ENCODE measurements around the gene BRK1. TPM values are rescaled to one million over a fixed set of nuclear protein-coding genes. Genes with fewer than 3 reads are reported as not detected.
"Not testable (repeated sequence)": the region's sequence is repeated elsewhere in the genome, so short reads cannot be mapped to it uniquely, and the experiment has no call there.

BRK1 gene
- polyA plus RNA-seq, 3 donors = 178 to 213 (median 211) TPM

DNA sequence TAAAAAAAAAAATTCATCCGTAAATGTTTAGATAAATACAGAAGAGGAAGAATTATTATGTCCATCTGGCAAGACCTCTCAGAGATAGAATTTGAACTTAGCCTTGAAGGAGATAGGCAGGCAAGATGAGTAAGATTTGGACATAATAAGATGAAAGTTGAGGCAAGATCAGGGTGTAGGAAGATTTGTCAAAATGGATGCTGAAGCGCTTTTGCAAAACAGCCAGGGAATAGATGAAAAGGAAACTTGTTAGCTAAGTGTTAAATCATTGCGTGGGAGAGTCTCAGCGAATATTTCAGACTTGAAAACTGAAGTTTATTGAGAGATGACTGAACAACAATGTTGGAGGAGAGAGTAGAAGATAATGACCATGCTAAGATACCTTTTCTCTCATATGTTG, 7.2 kb downstream of the BRK1 start:
- no peak for DNase-seq (ENCODE audit: extremely low read depth in 1 of 11, low read depth in 9 of 11, low spot score in 4 of 11)

DNA sequence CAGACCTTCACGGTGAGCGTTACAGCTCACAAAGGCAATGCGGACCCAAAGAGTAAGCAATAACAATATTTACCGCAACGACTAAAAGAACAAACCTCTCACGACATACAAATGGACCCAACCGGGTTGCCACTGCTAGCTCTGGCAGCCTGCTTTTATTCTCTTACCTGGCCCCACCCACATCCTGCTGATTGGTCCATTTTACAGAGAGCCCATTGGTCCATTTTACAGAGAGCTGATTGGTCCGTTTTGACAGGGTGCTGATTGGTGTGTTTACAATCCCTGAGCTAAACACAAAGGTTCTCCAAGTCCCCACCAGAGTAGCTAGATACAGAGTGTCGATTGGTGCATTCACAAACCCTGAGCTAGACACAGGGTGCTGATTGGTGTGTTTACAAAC, 20.4 kb downstream of the BRK1 start:
- not testable (repeated sequence) for DNase-seq (ENCODE audit: extremely low read depth in 1 of 11, low read depth in 9 of 11, low spot score in 4 of 11)

DNA sequence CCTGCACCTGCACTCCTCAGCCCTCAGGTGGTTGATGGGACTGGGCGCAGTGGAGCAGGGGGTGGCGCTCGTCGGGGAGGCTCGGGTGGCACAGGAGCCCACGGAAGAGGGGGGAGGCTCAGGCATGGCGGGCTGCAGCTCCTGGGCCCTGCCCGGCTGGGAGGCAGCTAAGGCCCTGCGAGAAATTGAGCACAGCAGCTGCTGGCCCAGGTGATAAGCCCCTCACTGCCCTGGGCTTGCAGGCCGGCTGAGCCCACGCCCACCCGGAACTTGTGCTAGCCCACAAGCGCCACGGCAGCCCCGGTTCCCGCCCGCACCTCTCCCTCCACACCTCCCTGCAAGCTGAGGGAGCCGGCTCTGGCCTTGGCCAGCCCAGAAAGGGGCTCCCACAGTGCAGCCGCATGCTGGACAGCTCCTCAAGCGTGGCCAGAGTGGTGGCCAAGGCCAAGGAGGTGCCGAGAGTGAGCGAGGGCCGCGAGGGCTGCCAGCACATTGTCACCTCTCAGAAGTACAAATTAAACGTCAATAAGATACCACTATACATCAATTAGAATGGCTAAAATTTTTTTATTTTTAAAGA, 21.0 kb downstream of the BRK1 start:
- no peak for DNase-seq (ENCODE audit: extremely low read depth in 1 of 11, low read depth in 9 of 11, low spot score in 4 of 11)

DNA sequence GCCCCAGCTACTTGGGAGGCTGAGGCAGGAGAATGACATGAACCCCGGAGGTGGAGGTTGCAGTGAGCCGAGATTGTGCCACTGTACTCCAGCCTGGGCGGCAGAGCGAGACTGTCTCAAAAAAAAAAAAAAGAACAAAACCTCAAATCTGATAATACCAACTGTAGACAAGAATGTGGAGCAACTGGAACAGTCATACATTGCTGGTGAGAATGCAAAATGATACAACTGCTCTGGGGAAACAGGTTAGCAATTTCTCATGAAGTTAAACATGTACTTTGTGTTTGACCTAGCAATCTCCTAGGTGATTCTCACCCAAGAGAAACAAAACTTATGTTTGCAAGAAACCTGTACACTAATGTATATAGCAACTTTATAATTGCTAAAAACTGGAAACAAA, 21.7 kb downstream of the BRK1 start:
- no peak for DNase-seq (ENCODE audit: extremely low read depth in 1 of 11, low read depth in 9 of 11, low spot score in 4 of 11)

DNA sequence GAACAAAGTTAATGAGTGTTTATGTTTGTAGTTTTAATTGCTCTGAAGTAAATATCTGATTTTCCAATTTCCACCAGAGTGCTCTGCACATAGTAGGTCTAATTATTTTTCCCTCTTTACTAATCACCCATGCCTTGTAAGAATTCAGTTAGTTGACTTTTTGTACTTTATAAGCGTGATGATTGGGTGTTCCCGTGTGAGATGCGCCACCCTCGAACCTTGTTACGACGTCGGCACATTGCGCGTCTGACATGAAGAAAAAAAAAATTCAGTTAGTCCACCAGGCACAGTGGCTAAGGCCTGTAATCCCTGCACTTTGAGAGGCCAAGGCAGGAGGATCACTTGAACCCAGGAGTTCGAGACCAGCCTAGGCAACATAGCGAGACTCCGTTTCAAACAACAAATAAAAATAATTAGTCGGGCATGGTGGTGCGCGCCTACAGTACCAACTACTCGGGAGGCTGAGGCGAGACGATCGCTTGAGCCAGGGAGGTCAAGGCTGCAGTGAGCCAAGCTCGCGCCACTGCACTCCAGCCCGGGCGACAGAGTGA, 25.6 kb downstream of the BRK1 start:
- no peak for DNase-seq (ENCODE audit: extremely low read depth in 1 of 11, low read depth in 9 of 11, low spot score in 4 of 11)

DNA sequence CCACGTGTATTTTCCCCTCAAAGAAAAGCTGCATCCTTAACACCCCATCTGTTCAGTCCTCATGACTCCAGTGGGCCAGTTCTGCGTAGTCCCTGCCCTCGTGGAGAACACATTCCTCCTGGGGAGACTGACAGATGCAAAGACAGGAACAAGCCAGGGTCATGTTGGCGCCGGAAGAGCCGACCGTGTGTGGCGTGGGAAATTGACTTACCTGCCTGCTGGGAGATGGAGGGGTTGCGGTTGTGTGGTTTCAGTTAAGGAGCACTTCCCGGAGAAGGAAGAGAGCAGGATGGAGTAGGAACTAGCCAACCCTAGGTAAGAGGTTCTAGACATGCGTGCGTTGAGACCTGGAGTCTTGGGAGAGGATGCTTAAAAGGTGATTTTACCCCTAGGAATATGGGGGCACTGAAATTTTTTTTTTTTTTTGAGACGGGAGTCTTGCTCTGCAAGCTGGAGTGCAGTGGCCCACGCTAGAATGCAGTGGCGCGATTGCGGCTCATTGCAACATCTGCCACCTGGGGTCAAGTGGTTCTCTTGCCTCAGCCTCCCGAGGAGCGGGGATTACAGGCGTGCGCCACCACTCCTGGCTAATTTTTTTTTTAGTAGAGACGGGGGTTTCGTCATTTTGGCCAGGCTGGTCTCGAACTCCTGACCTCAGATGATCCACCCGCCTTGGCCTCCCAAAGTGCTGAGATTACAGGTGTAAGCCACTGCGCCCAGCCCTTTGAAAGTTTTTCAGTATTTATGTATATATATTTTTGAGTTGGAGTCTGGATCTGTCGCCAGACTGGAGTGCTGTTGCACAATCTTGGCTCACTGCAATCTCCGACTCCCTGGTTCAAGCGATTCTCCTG, 27.5 kb downstream of the BRK1 start:
- no peak for DNase-seq (ENCODE audit: extremely low read depth in 1 of 11, low read depth in 9 of 11, low spot score in 4 of 11)

DNA sequence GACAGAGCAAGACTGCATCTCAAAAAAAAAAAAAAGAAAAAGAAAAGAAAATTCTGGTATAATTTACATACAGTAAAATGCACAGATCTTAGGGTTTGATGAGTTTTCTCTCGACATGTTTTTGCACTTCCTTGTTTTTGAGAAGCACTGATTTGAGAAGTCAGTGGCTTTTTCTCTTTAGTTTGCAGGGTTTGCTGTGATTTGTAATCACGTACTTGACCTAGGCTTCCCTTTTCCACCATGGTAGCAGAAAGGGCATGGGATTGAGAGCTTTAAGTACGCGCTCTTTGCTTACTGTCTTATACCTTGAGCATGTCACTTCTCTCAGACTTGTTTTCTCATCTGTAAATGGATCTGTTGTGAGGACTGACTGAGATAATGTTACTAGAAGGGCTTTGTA, 30.2 kb downstream of the BRK1 start:
- no peak for DNase-seq (ENCODE audit: extremely low read depth in 1 of 11, low read depth in 9 of 11, low spot score in 4 of 11)

DNA sequence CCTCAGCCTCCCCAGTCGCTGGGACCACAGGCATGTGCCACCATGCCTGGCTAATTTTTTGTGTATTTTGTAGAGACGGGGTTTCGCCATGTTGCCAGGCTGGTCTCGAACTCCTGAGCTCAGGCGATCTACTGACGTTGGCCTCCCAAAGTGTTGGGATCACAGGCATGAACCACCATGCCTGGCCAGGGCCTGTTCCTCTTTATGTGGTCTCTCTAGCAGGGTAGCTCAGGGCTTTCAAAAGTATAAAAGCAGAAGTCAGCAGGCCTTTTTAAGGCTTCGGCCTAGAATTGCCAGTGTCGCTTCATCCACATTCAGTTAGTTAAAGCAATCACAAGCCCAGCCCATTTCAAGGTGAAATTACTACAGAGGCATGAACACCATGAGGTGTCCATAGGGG, 33.8 kb downstream of the BRK1 start:
- DNase-seq (ENCODE audit: extremely low read depth in 1 of 11, low read depth in 9 of 11, low spot score in 4 of 11) = no peak

DNA sequence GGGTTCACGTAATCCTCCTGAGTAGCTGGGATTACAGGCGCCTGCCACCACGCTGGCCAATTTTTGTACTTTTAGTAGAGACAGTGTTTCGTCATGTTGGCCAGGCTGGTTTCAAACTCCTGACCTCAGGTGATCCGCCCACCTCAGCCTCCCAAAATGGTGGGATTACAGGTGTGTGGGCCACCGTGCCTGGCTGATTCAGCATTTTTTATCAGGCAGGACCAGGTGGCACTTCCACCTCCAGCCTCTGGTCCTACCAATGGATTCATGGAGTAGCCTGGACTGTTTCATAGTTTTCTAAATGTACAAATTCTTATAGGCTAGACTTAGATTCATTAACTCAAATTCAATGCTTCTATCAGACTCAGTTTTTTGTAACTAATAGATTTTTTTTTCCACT, 35.5 kb downstream of the BRK1 start:
- no peak for DNase-seq (ENCODE audit: extremely low read depth in 1 of 11, low read depth in 9 of 11, low spot score in 4 of 11)

DNA sequence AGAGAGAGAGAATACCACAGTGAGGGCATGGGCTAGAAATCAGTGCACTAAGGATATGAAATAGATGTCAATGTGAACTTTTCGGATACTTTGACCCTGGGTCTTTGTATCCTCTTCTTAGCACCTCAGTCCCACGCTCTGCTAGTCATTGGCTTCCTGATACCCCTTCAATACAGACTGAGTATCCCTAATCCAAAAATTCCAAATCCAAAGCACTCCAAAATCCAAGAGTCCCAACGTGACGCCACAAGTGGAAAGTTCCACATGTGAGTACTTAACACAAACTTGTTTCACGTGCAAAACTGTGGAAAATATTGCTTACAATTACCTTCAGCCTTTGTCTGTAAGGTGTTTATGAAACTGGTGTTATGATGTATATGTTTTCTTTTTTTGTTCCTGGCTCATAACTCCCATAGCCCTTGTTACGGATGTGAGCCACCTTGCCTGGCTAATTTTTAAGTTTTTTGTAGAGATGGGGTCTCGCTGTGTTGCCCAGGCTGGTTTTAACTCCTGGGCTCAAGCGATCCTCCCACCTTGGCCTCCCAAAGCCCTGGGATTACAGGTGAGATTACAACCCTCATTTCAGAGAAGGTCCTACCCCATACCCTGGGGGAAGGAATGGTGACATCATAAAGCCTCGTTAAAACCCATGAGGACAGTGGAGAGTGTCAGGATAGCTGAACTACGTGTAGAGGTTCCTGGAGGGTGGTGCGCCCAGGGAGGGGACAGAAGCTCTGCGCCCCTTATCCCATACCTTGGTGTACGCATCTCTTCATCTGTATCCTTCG, 39.1 kb downstream of the BRK1 start:
- DNase-seq (ENCODE audit: extremely low read depth in 1 of 11, low read depth in 9 of 11, low spot score in 4 of 11) = no peak

DNA sequence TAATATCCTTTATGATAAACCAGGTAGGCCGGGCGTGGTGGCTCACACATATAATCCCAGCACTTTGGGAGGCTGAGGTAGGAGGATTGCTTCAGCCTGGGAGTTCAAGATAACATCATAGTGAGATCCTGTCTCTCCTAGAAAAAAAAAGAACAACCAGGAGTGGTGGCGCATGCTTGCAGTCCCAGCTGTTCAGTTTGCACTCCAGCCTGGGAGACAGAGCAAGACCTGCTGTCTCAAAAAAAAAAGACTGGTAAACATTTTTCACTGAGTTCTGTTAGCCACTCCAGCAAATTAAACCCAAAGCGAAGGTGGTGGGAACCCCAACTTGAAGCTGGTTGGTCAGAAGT, 39.6 kb downstream of the BRK1 start:
- DNase-seq (ENCODE audit: extremely low read depth in 1 of 11, low read depth in 9 of 11, low spot score in 4 of 11) = no peak

DNA sequence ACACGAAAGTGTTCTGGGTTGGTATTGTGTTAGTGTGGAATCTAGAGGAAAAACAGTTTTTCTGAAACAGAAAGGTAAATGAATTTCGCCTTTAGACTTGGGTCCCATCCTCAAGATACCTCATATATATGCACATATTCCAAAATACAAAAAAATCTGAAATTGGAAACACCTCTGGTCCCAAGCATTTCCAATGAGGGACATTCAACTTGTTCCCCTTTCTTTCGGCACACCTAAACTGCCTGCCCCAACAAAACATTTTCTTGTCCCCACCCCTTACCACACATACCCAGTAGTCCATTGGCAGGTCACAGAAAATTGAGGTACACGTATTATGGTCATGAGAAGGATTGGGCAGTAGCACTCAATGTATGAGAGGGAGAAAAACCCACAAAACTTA, 40.2 kb downstream of the BRK1 start:
- no peak for DNase-seq (ENCODE audit: extremely low read depth in 1 of 11, low read depth in 9 of 11, low spot score in 4 of 11)

DNA sequence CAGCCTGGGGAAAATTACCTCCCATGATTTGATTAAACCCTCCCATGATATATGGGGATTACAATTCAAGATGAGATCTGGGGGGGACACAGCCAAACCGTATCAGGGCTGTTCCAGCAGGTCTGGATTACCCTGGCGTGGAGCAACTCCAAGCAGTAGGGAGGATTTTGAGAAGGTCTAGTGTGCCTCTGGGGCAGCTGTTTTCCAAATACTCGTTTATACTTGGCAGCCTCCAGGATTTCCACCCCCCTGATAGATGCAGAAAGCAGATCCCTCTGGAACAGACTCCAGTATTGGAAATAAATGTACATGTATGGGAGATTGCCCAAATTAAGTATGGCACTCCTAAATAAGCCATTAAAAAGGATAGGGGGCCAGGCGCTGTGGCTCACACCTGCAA, 41.6 kb downstream of the BRK1 start:
- no peak for DNase-seq (ENCODE audit: extremely low read depth in 1 of 11, low read depth in 9 of 11, low spot score in 4 of 11)

DNA sequence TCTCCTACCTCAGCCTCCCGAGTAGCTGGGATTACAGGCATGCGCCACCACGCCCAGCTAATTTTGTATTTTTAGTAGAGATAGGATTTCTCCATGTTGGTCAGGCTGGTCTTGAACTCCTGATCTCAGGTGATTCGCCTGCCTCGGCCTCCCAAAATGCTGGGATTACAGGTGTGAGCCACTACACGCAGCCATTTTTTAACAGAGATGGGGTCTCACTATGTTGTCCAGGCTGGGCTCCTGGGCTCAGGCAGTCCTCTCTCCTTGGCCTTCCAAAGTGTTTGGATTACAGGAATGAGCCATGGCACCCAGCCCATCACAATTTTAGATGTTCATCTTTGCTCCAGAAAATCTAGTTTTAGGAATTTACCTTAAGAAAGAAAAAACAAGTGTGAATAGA, 43.1 kb downstream of the BRK1 start:
- DNase-seq (ENCODE audit: extremely low read depth in 1 of 11, low read depth in 9 of 11, low spot score in 4 of 11) = not testable (repeated sequence)

DNA sequence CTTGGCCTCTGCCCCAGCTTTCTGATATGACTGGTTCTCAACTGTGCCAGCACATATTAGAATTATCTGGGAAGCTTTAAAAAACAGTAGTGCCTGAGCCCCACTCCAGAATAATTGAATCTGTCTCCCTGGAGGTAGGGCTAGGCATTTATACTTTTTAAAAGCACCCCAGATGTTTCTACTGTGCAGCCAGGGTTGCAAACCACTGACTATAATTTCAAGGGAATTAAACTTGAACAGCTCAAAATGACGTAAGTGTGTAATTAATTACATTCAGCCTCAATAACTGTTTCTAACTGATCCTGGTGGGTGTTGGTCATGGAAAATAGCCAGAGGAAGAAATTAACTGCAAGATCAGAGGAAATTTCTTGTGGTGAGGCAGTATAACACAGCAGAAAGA, 44.9 kb downstream of the BRK1 start:
- DNase-seq (ENCODE audit: extremely low read depth in 1 of 11, low read depth in 9 of 11, low spot score in 4 of 11) = no peak

DNA sequence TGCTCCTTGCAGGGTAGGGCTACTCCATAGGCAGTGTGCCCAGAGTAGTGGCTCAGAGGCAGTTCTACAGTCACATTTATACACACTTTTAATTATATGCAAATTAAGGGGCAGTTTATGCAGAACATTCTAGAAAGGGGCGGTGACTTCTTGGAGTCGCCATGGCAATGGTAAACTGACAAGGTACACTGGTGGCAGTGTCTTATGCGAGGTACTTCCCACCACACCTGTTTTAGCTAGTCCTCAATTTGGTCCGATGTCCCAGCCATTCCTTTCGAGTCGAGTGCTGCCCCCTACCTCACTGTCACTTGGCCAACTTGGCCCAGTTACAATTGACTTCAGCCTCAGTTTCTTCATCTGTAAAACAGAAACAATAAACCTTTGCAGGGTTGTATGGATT, 45.5 kb downstream of the BRK1 start:
- no peak for DNase-seq (ENCODE audit: extremely low read depth in 1 of 11, low read depth in 9 of 11, low spot score in 4 of 11)

DNA sequence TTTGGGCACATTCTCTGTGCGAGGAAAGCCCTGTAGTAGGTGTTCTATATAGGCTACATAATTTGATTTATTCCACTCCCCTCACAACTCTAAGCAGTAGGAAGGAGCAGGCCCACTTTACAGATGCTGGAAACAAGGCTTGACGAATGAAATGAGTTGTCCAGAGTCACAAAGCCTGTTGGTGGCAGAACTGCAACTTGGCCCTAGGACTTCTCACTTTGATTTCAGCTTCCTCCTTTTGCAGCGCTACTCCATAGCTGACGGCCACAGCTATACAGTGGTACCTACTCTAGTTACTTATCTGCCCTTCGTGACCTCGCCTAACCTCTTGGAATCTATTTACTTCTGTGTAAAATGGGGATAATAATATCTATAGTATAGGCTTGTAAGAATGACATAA, 46.7 kb downstream of the BRK1 start:
- DNase-seq (ENCODE audit: extremely low read depth in 1 of 11, low read depth in 9 of 11, low spot score in 4 of 11) = no peak

DNA sequence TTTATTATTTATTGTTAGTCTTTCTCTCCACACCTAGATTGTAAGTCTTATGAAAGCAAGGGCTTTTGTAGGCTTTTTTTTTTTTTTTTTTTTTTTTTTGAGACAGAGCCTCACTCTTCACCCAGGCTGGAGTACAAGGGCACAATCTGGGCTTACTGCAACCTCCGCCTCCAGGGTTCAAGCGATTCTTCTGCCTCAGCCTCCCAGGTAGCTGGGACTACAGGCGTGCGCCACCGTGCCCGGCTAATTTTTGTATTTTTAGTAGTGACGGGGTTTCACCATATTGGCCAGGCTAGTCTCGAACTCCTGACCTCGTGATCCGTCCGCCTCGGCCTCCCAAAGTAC, 48.7 kb downstream of the BRK1 start:
- DNase-seq (ENCODE audit: extremely low read depth in 1 of 11, low read depth in 9 of 11, low spot score in 4 of 11) = not testable (repeated sequence)

DNA sequence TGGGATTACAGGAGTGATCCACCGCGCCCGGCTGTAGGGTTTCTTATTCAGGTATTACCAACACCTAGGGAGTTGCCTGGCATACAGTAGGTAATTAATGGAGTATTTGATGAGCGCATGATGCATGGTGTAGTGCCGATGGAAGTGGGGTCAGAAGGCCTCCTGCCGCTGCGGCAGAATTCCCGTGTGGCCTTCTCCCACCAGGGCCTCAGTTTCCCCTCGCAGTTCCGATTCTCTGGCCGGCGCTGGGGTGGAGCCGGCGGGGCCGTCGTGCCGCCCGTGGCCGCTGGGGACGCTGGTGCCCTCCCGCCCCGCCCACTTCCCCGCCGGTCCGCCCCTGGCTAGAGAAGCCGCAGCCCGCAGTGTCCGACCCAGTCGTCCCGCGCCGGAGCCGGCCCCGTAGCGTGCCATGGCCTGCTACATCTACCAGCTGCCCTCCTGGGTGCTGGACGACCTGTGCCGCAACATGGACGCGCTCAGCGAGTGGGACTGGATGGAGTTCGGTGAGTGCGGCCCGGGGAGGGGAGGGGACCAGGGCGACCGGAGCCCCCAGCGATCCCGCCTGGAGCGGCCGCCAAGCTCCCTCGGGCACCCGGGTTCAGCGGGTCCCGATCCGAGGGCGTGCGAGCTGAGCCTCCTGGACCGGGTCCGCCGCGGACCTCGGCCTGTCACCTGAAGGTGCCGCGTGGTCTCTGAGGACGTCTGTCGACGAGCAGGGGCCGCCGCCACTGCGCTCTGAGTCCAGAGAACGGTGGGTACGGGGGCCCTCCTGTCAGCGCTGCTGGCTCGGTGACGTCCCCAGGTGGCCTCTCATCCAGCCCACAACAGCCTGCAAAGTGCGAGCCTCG, 49.3 kb downstream of the BRK1 start, which contains the start of gene IRAK2:
TSS of gene IRAK2 (plus strand) at position 374 of the 848 bp plus-strand sequence. CDS start at position 410, 36 bp downstream.
- DNase-seq (ENCODE audit: extremely low read depth in 1 of 11, low read depth in 9 of 11, low spot score in 4 of 11) = peak in 6 of 11 donors; percentile 28 to 38 (median 36)

All from renal cortex interstitium (tissue), 11 donors.